GM11168 (cell line): ENCODE data around the gene PITX2.

Experiments
- in situ Hi-C: fragments of 300-500 bp; cut with MboI; formaldehyde crosslinking; loops from one replicate; pipeline ENCODE4 v1.12.0; 2022; ENCODE audit warnings: low sequenced_read_pairs; ENCODE audit not compliant: unreplicated experiment

PITX2 gene

GRCh38 chr4:110637408-110638088 is 14.7 kb upstream of the PITX2 start:
- in situ Hi-C loops, result loop anchor here (25.0 kb wide), 3 partner anchors 325 to 1000 kb away; no protein-coding TSS in a partner anchor

- in situ Hi-C loops, result loop anchor here (25.0 kb wide), 3 partner anchors 325 to 1000 kb away; no protein-coding TSS in a partner anchor
These were observed 14.0 kb upstream of the PITX2 start for GRCh38 chr4:110636680-110637407.

GRCh38 chr4:110636171-110636679 is 13.3 kb upstream of the PITX2 start:
- in situ Hi-C loops, result loop anchor here (25.0 kb wide), 3 partner anchors 326 to 1001 kb away; no protein-coding TSS in a partner anchor

GRCh38 chr4:110635163-110635865 is 12.4 kb upstream of the PITX2 start:
- in situ Hi-C loops, result loop anchor here (25.0 kb wide), 3 partner anchors 327 to 1002 kb away; no protein-coding TSS in a partner anchor

- in situ Hi-C loops, result loop anchor here (25.0 kb wide), 3 partner anchors 328 to 1003 kb away; no protein-coding TSS in a partner anchor
These were observed 11.7 kb upstream of the PITX2 start for GRCh38 chr4:110634350-110635162.

GRCh38 chr4:110633358-110634341 is 10.8 kb upstream of the PITX2 start:
- in situ Hi-C loops, result loop anchor here (25.0 kb wide), 3 partner anchors 329 to 1004 kb away; no protein-coding TSS in a partner anchor

GRCh38 chr4:110632506-110633357 is 9.9 kb upstream of the PITX2 start:
- in situ Hi-C loops, result loop anchor here (25.0 kb wide), 3 partner anchors 330 to 1005 kb away; no protein-coding TSS in a partner anchor

GRCh38 chr4:110631584-110632505 is 9.0 kb upstream of the PITX2 start:
- in situ Hi-C loops, result loop anchor here (25.0 kb wide), 3 partner anchors 330 to 1005 kb away; no protein-coding TSS in a partner anchor

- in situ Hi-C loops, result loop anchor here (25.0 kb wide), 3 partner anchors 331 to 1006 kb away; no protein-coding TSS in a partner anchor
These were observed 8.0 kb upstream of the PITX2 start for GRCh38 chr4:110630688-110631402.

- in situ Hi-C loops, result loop anchor here (25.0 kb wide), 3 partner anchors 332 to 1007 kb away; no protein-coding TSS in a partner anchor
These were observed 7.2 kb upstream of the PITX2 start for GRCh38 chr4:110629780-110630687.

GRCh38 chr4:110629214-110629754 is 6.4 kb upstream of the PITX2 start:
- in situ Hi-C loops, result loop anchor here (25.0 kb wide), 3 partner anchors 333 to 1008 kb away; no protein-coding TSS in a partner anchor

- in situ Hi-C loops, result loop anchor here (25.0 kb wide), 3 partner anchors 334 to 1009 kb away; no protein-coding TSS in a partner anchor
These were observed 5.9 kb upstream of the PITX2 start for GRCh38 chr4:110628663-110629213.

- in situ Hi-C loops, result loop anchor here (25.0 kb wide), 3 partner anchors 334 to 1009 kb away; no protein-coding TSS in a partner anchor
These were observed 5.2 kb upstream of the PITX2 start for GRCh38 chr4:110627977-110628662.
